ENCODE results near the gene TRIM67.

TRIM67 gene

GRCh38 chr1:231217056-231217455 is 55.2 kb downstream of the TRIM67 start:
- no peak overlapping the region for H3K4me3 ChIP-seq (ENCODE audit: low read depth, low read length)
- no peak for TF ChIP-seq CTCF (IDR thresholded peaks at IDR 0.05; ENCODE audit: low read depth, low read length)

GRCh38 chr1:231218078-231218477 is 56.2 kb downstream of the TRIM67 start:
- no peak for TF ChIP-seq CTCF (IDR thresholded peaks at IDR 0.05; ENCODE audit: low read depth, low read length)
- H3K4me3 ChIP-seq (ENCODE audit: low read depth, low read length), result no peak overlapping the region

GRCh38 chr1:231219422-231220401 is 57.9 kb downstream of the TRIM67 start:
- TF ChIP-seq CTCF (IDR thresholded peaks at IDR 0.05; ENCODE audit: low read depth, low read length), result no peak
- H3K4me3 ChIP-seq (ENCODE audit: low read depth, low read length), result no peak overlapping the region

GRCh38 chr1:231220801-231221200 is 58.9 kb downstream of the TRIM67 start:
- no peak overlapping the region for H3K4me3 ChIP-seq (ENCODE audit: low read depth, low read length)
- no peak for TF ChIP-seq CTCF (IDR thresholded peaks at IDR 0.05; ENCODE audit: low read depth, low read length)

- TF ChIP-seq CTCF (IDR thresholded peaks at IDR 0.05; ENCODE audit: low read depth, low read length), result no peak
- no peak overlapping the region for H3K4me3 ChIP-seq (ENCODE audit: low read depth, low read length)
Measured at GRCh38 chr1:231226156-231226555, 64.3 kb downstream of the TRIM67 start.

DNA sequence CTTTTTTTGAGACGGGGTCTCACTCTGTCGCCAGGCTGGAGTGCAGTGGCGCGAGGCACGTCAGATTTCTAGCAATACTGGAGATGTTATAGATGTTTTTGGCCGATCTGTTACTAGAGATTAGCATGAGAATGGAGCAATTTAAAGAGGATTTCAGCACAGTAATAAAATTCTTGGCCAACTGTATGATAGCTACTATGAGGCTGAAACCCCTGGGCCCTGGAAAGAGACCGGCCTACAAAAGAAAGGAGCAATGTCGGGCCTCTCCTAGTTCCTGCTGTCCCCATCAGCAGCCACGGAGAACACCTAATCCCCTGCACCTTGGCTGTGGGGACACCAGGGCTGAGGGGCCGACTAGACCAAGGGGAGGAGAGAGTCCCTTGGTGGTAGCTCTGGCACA is 69.7 kb downstream of the TRIM67 start:
- TF ChIP-seq CTCF (IDR thresholded peaks at IDR 0.05; ENCODE audit: low read depth, low read length), result no peak
- no peak overlapping the region for H3K4me3 ChIP-seq (ENCODE audit: low read depth, low read length)

Data from WI38 (cell line).